SK-N-SH (cell line): ENCODE measurements around the gene EPB41L5. TPM values are rescaled to one million over a fixed set of nuclear protein-coding genes. Genes with fewer than 3 reads are reported as not detected.

Experiments used
- CTCF ChIA-PET: fragments of 300-600, 350-600 bp; formaldehyde crosslinking; extraction: SDS; loops from one replicate; lab custom pipeline; 2021; lab: Yijun Ruan, JAX
- POLR2A ChIA-PET: fragments of 350-600 bp; sonication (Branson Sonifier 250); formaldehyde crosslinking; extraction: SDS; loops from one replicate; lab custom pipeline; 2020; ENCODE audit warnings: antibody characterized with exemption, inconsistent platforms; lab: Yijun Ruan, JAX
- DNase-seq: peaks from one replicate; pipeline ENCODE4 v3.0.0; 2012
- H2AFZ ChIP-seq: fragments of 200-600 bp; sonication (generic); 2 replicates; pipeline ENCODE4 v1.8.1; 2016; ENCODE audit warnings: antibody characterized with exemption, mild to moderate bottlenecking, low read depth
- H3F3A ChIP-seq: fragments of 200-600 bp; sonication (generic); replicated peaks from 2 replicates; pipeline ENCODE3; 2016; ENCODE audit warnings: antibody characterized with exemption, mild to moderate bottlenecking; ENCODE audit not compliant: insufficient read depth
- H3K27ac ChIP-seq, 2 experiments: fragments of 200-500 bp in 1 of 2; fragments of 200-600 bp in 1 of 2; sonication (Bioruptor generic) in 1 of 2; sonication (generic), shearing (Covaris generic) in 1 of 2; 2 replicates each; pipeline versions ENCODE4 v1.5.1 to v1.6.1; 2014 to 2016; ENCODE audit warnings: low read depth in 2 of 2, inconsistent platforms in 1 of 2, low read length in 1 of 2, mild to moderate bottlenecking in 1 of 2, mixed read lengths in 1 of 2
- H3K27me3 ChIP-seq: fragments of 200-600 bp; sonication (generic), shearing (Covaris generic); 2 replicates; pipeline ENCODE4 v1.6.1; 2016; ENCODE audit warnings: mixed run types; ENCODE audit not compliant: insufficient read depth
- H3K36me3 ChIP-seq, 2 experiments: fragments of 200-500 bp in 1 of 2; fragments of 200-600 bp in 1 of 2; sonication (Bioruptor generic) in 1 of 2; sonication (generic) in 1 of 2; replicated peaks in 1 of 2; 2 replicates each; pipeline versions ENCODE3 to v1.5.1; 2014 to 2016; ENCODE audit warnings: low read length in 1 of 2, mild to moderate bottlenecking in 1 of 2; ENCODE audit not compliant: insufficient read depth in 2 of 2, control insufficient read depth in 1 of 2
- H3K4me1 ChIP-seq, 2 experiments: fragments of 200-500 bp in 1 of 2; fragments of 200-600 bp in 1 of 2; sonication (Bioruptor generic) in 1 of 2; sonication (generic), shearing (Covaris generic) in 1 of 2; 2 replicates each; pipeline versions ENCODE4 v1.5.1 to v1.6.1; 2014 to 2016; ENCODE audit warnings: low read depth in 1 of 2, low read length in 1 of 2, mixed run types in 1 of 2; ENCODE audit not compliant: insufficient read depth in 2 of 2, control insufficient read depth in 1 of 2
- H3K4me2 ChIP-seq: fragments of 200-600 bp; sonication (generic), shearing (Covaris generic); 2 replicates; pipeline ENCODE4 v1.6.1; 2017; ENCODE audit warnings: mixed run types
- H3K4me3 ChIP-seq, 2 experiments: fragments of 200-500 bp in 1 of 2; fragments of 200-600 bp in 1 of 2; sonication (Bioruptor generic) in 1 of 2; sonication (generic), shearing (Covaris generic) in 1 of 2; 2 replicates each; pipeline versions ENCODE4 v1.5.1 to v1.8.1; 2014 to 2016; ENCODE audit warnings: low read depth in 2 of 2, inconsistent platforms in 1 of 2, low read length in 1 of 2, mild to moderate bottlenecking in 1 of 2, mixed read lengths in 1 of 2, moderate library complexity in 1 of 2
- H3K79me2 ChIP-seq: fragments of 200-600 bp; sonication (generic); 2 replicates; pipeline ENCODE4 v1.8.1; 2017; ENCODE audit warnings: mild to moderate bottlenecking; ENCODE audit not compliant: insufficient read depth
- H3K9ac ChIP-seq: fragments of 200-600 bp; sonication (generic); 2 replicates; pipeline ENCODE4 v1.6.1; 2017; ENCODE audit warnings: mixed run types
- H3K9me2 ChIP-seq: fragments of 200-600 bp; sonication (generic); 2 replicates; pipeline ENCODE4 v1.6.1; 2017; ENCODE audit warnings: mixed run types
- H3K9me3 ChIP-seq: fragments of 200-600 bp; sonication (generic); 2 replicates; pipeline ENCODE4 v1.6.1; 2017; ENCODE audit warnings: mixed run types, mild to moderate bottlenecking, moderate library complexity
- H4K20me1 ChIP-seq: fragments of 200-600 bp; sonication (generic); 2 replicates; pipeline ENCODE4 v1.6.1; 2017; ENCODE audit warnings: mild to moderate bottlenecking, mixed run types; ENCODE audit not compliant: insufficient read depth
- CHD2 ChIP-seq: fragments of 150-350 bp; IDR thresholded peaks from 2 replicates; pipeline ENCODE4 v1.6.1; 2018; ENCODE audit warnings: low read length; ENCODE audit not compliant: partially characterized antibody
- EP300 ChIP-seq, 2 experiments: IDR thresholded peaks; 2 replicates each; pipeline versions ENCODE4 v1.4.0 to v1.6.1; 2012; ENCODE audit warnings: borderline replicate concordance in 1 of 2, low read depth in 1 of 2, low read length in 1 of 2
- FOSL2 ChIP-seq: IDR thresholded peaks from 2 replicates; pipeline ENCODE4 v1.4.0; 2012; ENCODE audit warnings: low read depth, mild to moderate bottlenecking, moderate library complexity, borderline replicate concordance
- FOXJ3 ChIP-seq: sonication (generic); formaldehyde crosslinking; IDR thresholded peaks from 2 replicates; pipeline ENCODE4 v1.5.1; 2020; ENCODE audit warnings: mild to moderate bottlenecking, missing genetic modification reagents
- FOXM1 ChIP-seq: IDR thresholded peaks from 2 replicates; pipeline ENCODE4 v1.4.0; 2012; ENCODE audit warnings: low read depth, mild to moderate bottlenecking
- GATA2 ChIP-seq: sonication (generic); formaldehyde crosslinking; IDR thresholded peaks from 2 replicates; pipeline ENCODE4 v1.5.0; 2020; ENCODE audit warnings: mild to moderate bottlenecking, missing genetic modification reagents
- POLR2AphosphoS5 ChIP-seq: IDR thresholded peaks from 2 replicates; pipeline ENCODE4 v1.6.1; 2012; ENCODE audit warnings: low read depth, low read length
- REST ChIP-seq: IDR thresholded peaks from 2 replicates; pipeline ENCODE4 v1.6.1; 2012; ENCODE audit warnings: mild to moderate bottlenecking, low read depth, low read length, moderate library complexity
- SIN3A ChIP-seq: IDR thresholded peaks from 2 replicates; pipeline ENCODE4 v1.6.1; 2012; ENCODE audit warnings: low read depth, mild to moderate bottlenecking, low read length, moderate library complexity, borderline replicate concordance
- TAF1 ChIP-seq: IDR thresholded peaks from 2 replicates; pipeline ENCODE4 v1.6.1; 2012; ENCODE audit warnings: low read depth, mild to moderate bottlenecking, low read length, moderate library complexity, borderline replicate concordance
- TCF12 ChIP-seq: IDR thresholded peaks from 2 replicates; pipeline ENCODE4 v1.4.0; 2012
- TEAD4 ChIP-seq: IDR thresholded peaks from 2 replicates; pipeline ENCODE4 v1.4.0; 2012; ENCODE audit warnings: mild to moderate bottlenecking, borderline replicate concordance; ENCODE audit not compliant: insufficient read depth
- USF1 ChIP-seq: IDR thresholded peaks from 2 replicates; pipeline ENCODE4 v1.4.0; 2012; ENCODE audit warnings: low read depth, borderline replicate concordance
- YY1 ChIP-seq: IDR thresholded peaks from 2 replicates; pipeline ENCODE4 v1.4.0; 2012; ENCODE audit warnings: low read depth, mild to moderate bottlenecking
- ZBTB33 ChIP-seq: IDR thresholded peaks from 2 replicates; pipeline ENCODE4 v1.4.0; 2012; ENCODE audit warnings: low read depth, borderline replicate concordance
- WGBS: methylation state at CpG from one replicate; pipeline ENCODE4 v1.1.6; 2017; ENCODE audit warnings: low lambda C conversion rate; 5-methylcytosine and 5-hydroxymethylcytosine counted together
- polyA plus RNA-seq, 3 experiments: library from polyadenylated mRNA; depleted of rRNA; stranded (reverse); fragments of >200 nt; gene quantifications; 2 replicates each; pipeline ENCODE4 v1.2.3, GENCODE V29; 2012
- TF ChIP-seq, protein P1 (sequence below): fragments of 150-350 bp; IDR thresholded peaks from 2 replicates; pipeline ENCODE4 v1.6.1; 2016; ENCODE audit warnings: mild to moderate bottlenecking, low read depth, low read length

The EPB41L5 gene
- polyA plus RNA-seq, 1 of the 3 experiments (the other 2 are of a cell fraction) = 5.3 TPM

- H3K27ac ChIP-seq = no peak overlapping the region
- POLR2A ChIA-PET = no interaction called here
- no peak for DNase-seq
- no peak overlapping the region for H3K9ac ChIP-seq
- WGBS = 75% methylated on average over 4 of the region's 4 CpGs
- no peak overlapping the region for H2AFZ ChIP-seq
- TF ChIP-seq YY1 (no peak), POLR2AphosphoS5 (no peak), FOXJ3 (CRISPR knock-in tag) (no peak), CHD2 (no peak), FOXM1 (no peak), REST (no peak), FOSL2 (no peak), TEAD4 (no peak), ZBTB33 (no peak), SIN3A (no peak), USF1 (no peak), TCF12 (no peak), GATA2 (CRISPR knock-in tag) (no peak), TAF1 (no peak), EP300 (IDR thresholded peaks at IDR 0.05; ENCODE audit: borderline replicate concordance in 1 of 2, low read depth in 1 of 2, low read length in 1 of 2) (no peak)
- TF ChIP-seq, protein P1, sequence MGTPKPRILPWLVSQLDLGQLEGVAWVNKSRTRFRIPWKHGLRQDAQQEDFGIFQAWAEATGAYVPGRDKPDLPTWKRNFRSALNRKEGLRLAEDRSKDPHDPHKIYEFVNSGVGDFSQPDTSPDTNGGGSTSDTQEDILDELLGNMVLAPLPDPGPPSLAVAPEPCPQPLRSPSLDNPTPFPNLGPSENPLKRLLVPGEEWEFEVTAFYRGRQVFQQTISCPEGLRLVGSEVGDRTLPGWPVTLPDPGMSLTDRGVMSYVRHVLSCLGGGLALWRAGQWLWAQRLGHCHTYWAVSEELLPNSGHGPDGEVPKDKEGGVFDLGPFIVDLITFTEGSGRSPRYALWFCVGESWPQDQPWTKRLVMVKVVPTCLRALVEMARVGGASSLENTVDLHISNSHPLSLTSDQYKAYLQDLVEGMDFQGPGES = no peak
- peaks cover 3% of the 10 kb centered on the region; the same call in 1 of the 2 replicates for H3K9me3 ChIP-seq
- no peaks in the 10 kb centered on the region for H3F3A ChIP-seq
- H3K4me2 ChIP-seq = no peak overlapping the region
- H3K4me1 ChIP-seq = no peaks in the 10 kb centered on the region
- no peaks in the 10 kb centered on the region for H3K9me2 ChIP-seq
- no peak overlapping the region for H3K4me3 ChIP-seq
- no peaks in the 10 kb centered on the region for H4K20me1 ChIP-seq
- no peaks in the 10 kb centered on the region for H3K79me2 ChIP-seq
- no peaks in the 10 kb centered on the region for H3K27me3 ChIP-seq
- CTCF ChIA-PET = no interaction called here
- peaks cover 6% of the 10 kb centered on the region in 2 experiments for H3K36me3 ChIP-seq
These were observed 25.2 kb downstream of the EPB41L5 start for GRCh38 chr2:120037995-120038541.
